GM12865 (cell line): ENCODE data around the gene OR4D1.

Experiments used
- DNase-seq: peaks from one replicate; pipeline ENCODE4 v3.0.0; 2010; ENCODE audit warnings: low read depth
- H3K4me3 ChIP-seq: 2 replicates; pipeline ENCODE4 v1.5.1; 2011; ENCODE audit warnings: mild to moderate bottlenecking, low read depth, low read length, control low read depth
- CTCF ChIP-seq: IDR thresholded peaks from 2 replicates; pipeline ENCODE4 v1.5.1; 2011; ENCODE audit warnings: low read length, control low read depth, low read depth, inconsistent platforms; ENCODE audit not compliant: insufficient read depth; ENCODE audit errors: missing control alignments

OR4D1 gene

GRCh38 chr17:58189436-58190146 is 41.4 kb downstream of the OR4D1 start:
- no peak overlapping the region for H3K4me3 ChIP-seq
- TF ChIP-seq CTCF, result no peak
- no peak for DNase-seq

GRCh38 chr17:58191241-58191896 is 43.2 kb downstream of the OR4D1 start:
- DNase-seq, result no peak
- no peak for TF ChIP-seq CTCF

GRCh38 chr17:58192612-58193011 is 44.4 kb downstream of the OR4D1 start, which contains the start of gene EPX:
TSS of gene EPX (plus strand) at chr17:58192726. CDS start at chr17:58192847, 121 bp downstream.
- no peak for TF ChIP-seq CTCF
- DNase-seq, result no peak
- no peak within 1 kb of the TSS for H3K4me3 ChIP-seq

More at GRCh38 chr17:58191241-58191896, 43.2 kb downstream of the OR4D1 start:
- no peak overlapping the region for H3K4me3 ChIP-seq

- DNase-seq, result no peak
- no peak for TF ChIP-seq CTCF
- no peak overlapping the region for H3K4me3 ChIP-seq
These were observed 45.6 kb downstream of the OR4D1 start for GRCh38 chr17:58193641-58194255.

- DNase-seq, result no peak
- no peak for TF ChIP-seq CTCF
- H3K4me3 ChIP-seq, result no peak overlapping the region
These were observed 47.4 kb downstream of the OR4D1 start for GRCh38 chr17:58195518-58196123.

- TF ChIP-seq CTCF, result no peak
- no peak for DNase-seq
- H3K4me3 ChIP-seq, result no peak overlapping the region
These were observed 48.4 kb downstream of the OR4D1 start for GRCh38 chr17:58196610-58197009.
